IPS DF 4.7 (cell line): Measurements from ENCODE around the gene KIF1B.
"Not testable (repeated sequence)": the region's sequence is repeated elsewhere in the genome, so short reads cannot be mapped to it uniquely, and the experiment has no call there.

Experiments
- DNase-seq: peaks from one replicate; pipeline ENCODE4 v3.0.0-alpha.2; 2013; ENCODE audit warnings: low spot score; ENCODE audit errors: extremely low read depth

KIF1B gene

GRCh38 chr1:10425826-10426534, 215.6 kb downstream of the KIF1B start:
- DNase-seq: not testable (repeated sequence)

GRCh38 chr1:10426535-10426848, 216.1 kb downstream of the KIF1B start:
- DNase-seq: not testable (repeated sequence)

GRCh38 chr1:10428984-10429383, 218.6 kb downstream of the KIF1B start:
- no peak for DNase-seq

- DNase-seq: no peak
Observed at GRCh38 chr1:10429868-10430215, 219.5 kb downstream of the KIF1B start.

GRCh38 chr1:10430216-10431069, 220.1 kb downstream of the KIF1B start, which contains the start of gene CENPS:
Gene CENPS, plus strand, starts transcription at chr1:10430433. Its CDS starts 85 bp downstream, at chr1:10430518.
- DNase-seq: no peak
